ENCODE results near the gene RREB1.

Gene RREB1

GRCh38 chr6:7229376-7230326 lies 121.9 kb downstream of the RREB1 start:
- TF ChIP-seq SP2 (tag by site-specific recombination; IDR thresholded peaks at IDR 0.05) (no peak), ZFHX2 (tag by site-specific recombination; conservative IDR thresholded peaks at IDR 0.05) (peak; percentile 82), EGR2 (tag by site-specific recombination; IDR thresholded peaks at IDR 0.05; ENCODE audit: low read depth) (peak; percentile 86)
- CTCF ChIA-PET: no interaction called here
- Histone ChIP-seq H3K27ac (ENCODE audit: extremely low read depth, low read depth, low read length) (no peak overlapping the region), H3K4me1 (ENCODE audit: control insufficient read depth, insufficient read depth, low read length) (no peaks in the 10 kb centered on the region), H3K9me3 (ENCODE audit: control insufficient read depth, insufficient read depth, low read depth, low read length) (no peaks in the 10 kb centered on the region), H3K36me3 (ENCODE audit: control insufficient read depth in 2 of 2, insufficient read depth in 1 of 2, low read length in 2 of 2) (peaks cover 17 to 84% of the 10 kb centered on the region in 2 experiments; a peak in 2 of 3 replicates), H3K4me3 (ENCODE audit: low read depth, low read length) (no peak overlapping the region)
- POLR2A ChIA-PET: no interaction called here

GRCh38 chr6:7230327-7230691 lies 122.5 kb downstream of the RREB1 start:
- Histone ChIP-seq H3K9me3 (ENCODE audit: control insufficient read depth, insufficient read depth, low read depth, low read length) (no peaks in the 10 kb centered on the region), H3K4me1 (ENCODE audit: control insufficient read depth, insufficient read depth, low read length) (no peaks in the 10 kb centered on the region), H3K27ac (ENCODE audit: extremely low read depth, low read depth, low read length) (no peak overlapping the region), H3K36me3 (ENCODE audit: control insufficient read depth in 2 of 2, insufficient read depth in 1 of 2, low read length in 2 of 2) (peaks cover 17 to 84% of the 10 kb centered on the region in 2 experiments; a peak in 2 of 3 replicates), H3K4me3 (ENCODE audit: low read depth, low read length) (no peak overlapping the region)
- POLR2A ChIA-PET: no interaction called here
- TF ChIP-seq BCL11A (tag by site-specific recombination; IDR thresholded peaks at IDR 0.05; ENCODE audit: low read depth) (no peak), ZNF211 (tag by site-specific recombination; IDR thresholded peaks at IDR 0.05; ENCODE audit: low read depth) (no peak), OVOL3 (tag by site-specific recombination; IDR thresholded peaks at IDR 0.05) (no peak), ZBTB20 (tag by site-specific recombination; IDR thresholded peaks at IDR 0.05) (no peak), ZNF585B (tag by site-specific recombination; IDR thresholded peaks at IDR 0.05) (no peak), SP7 (tag by site-specific recombination; IDR thresholded peaks at IDR 0.05) (no peak), ZNF280C (tag by site-specific recombination; IDR thresholded peaks at IDR 0.05) (no peak), HOXC10 (CRISPR knock-in tag; IDR thresholded peaks at IDR 0.05) (no peak), ZNF19 (tag by site-specific recombination; IDR thresholded peaks at IDR 0.05; ENCODE audit: low read depth) (no peak), ZNF302 (tag by site-specific recombination; IDR thresholded peaks at IDR 0.05; ENCODE audit: low read depth) (no peak), ZNF324 (tag by site-specific recombination; IDR thresholded peaks at IDR 0.05) (no peak), ZNF555 (tag by site-specific recombination; conservative IDR thresholded peaks at IDR 0.05) (no peak)
- CTCF ChIA-PET: no interaction called here

- Histone ChIP-seq H3K27ac (ENCODE audit: extremely low read depth, low read depth, low read length) (no peak overlapping the region), H3K9me3 (ENCODE audit: control insufficient read depth, insufficient read depth, low read depth, low read length) (no peaks in the 10 kb centered on the region), H3K4me3 (ENCODE audit: low read depth, low read length) (no peak overlapping the region), H3K36me3 (ENCODE audit: control insufficient read depth in 2 of 2, insufficient read depth in 1 of 2, low read length in 2 of 2) (peaks cover 17 to 84% of the 10 kb centered on the region in 2 experiments; a peak in 2 of 3 replicates), H3K4me1 (ENCODE audit: control insufficient read depth, insufficient read depth, low read length) (no peaks in the 10 kb centered on the region)
- ChIA-PET POLR2A (no interaction called here), CTCF (no interaction called here)
- no peak for TF ChIP-seq ZNF791 (tag by site-specific recombination; IDR thresholded peaks at IDR 0.05)
- no peak for TF ChIP-seq OSR2 (tag by site-specific recombination; IDR thresholded peaks at IDR 0.05)
- no peak for TF ChIP-seq ZNF704 (tag by site-specific recombination; IDR thresholded peaks at IDR 0.05)
- TF ChIP-seq ZNF76 (tag by site-specific recombination; IDR thresholded peaks at IDR 0.05; ENCODE audit: borderline replicate concordance, low read depth): no peak
- no peak for TF ChIP-seq SP7 (tag by site-specific recombination; IDR thresholded peaks at IDR 0.05)
- no peak for TF ChIP-seq ZNF626 (tag by site-specific recombination; IDR thresholded peaks at IDR 0.05)
- TF ChIP-seq ZNF558 (tag by site-specific recombination; IDR thresholded peaks at IDR 0.05): no peak
- no peak for TF ChIP-seq ZNF202 (tag by site-specific recombination; IDR thresholded peaks at IDR 0.05; ENCODE audit: borderline replicate concordance)
- TF ChIP-seq PATZ1 (tag by site-specific recombination; IDR thresholded peaks at IDR 0.05): no peak
- TF ChIP-seq ZNF707 (tag by site-specific recombination; IDR thresholded peaks at IDR 0.05): no peak
- no peak for TF ChIP-seq ZNF473 (tag by site-specific recombination; IDR thresholded peaks at IDR 0.05)
- TF ChIP-seq ZNF138 (tag by site-specific recombination; IDR thresholded peaks at IDR 0.05; ENCODE audit: borderline replicate concordance): no peak
These were observed 123.4 kb downstream of the RREB1 start for GRCh38 chr6:7230956-7231713.
